IMR-90 (cell line): ENCODE measurements around the gene CFAP300.

Experiments
- POLR2A ChIP-seq: IDR thresholded peaks from 2 replicates; pipeline ENCODE4 v1.6.1; 2012; ENCODE audit warnings: mild to moderate bottlenecking, low read depth, low read length
- RFX5 ChIP-seq: IDR thresholded peaks from 2 replicates; pipeline ENCODE4 v1.8.0; 2012; ENCODE audit warnings: low read depth, mild to moderate bottlenecking, low read length, moderate library complexity
- TF ChIP-seq, protein P1 (sequence below): conservative IDR thresholded peaks from 2 replicates; pipeline ENCODE4 v1.5.1; 2012; ENCODE audit warnings: mild to moderate bottlenecking, low read depth, low read length, improper control_type of control experiment

- TF ChIP-seq, protein P1, sequence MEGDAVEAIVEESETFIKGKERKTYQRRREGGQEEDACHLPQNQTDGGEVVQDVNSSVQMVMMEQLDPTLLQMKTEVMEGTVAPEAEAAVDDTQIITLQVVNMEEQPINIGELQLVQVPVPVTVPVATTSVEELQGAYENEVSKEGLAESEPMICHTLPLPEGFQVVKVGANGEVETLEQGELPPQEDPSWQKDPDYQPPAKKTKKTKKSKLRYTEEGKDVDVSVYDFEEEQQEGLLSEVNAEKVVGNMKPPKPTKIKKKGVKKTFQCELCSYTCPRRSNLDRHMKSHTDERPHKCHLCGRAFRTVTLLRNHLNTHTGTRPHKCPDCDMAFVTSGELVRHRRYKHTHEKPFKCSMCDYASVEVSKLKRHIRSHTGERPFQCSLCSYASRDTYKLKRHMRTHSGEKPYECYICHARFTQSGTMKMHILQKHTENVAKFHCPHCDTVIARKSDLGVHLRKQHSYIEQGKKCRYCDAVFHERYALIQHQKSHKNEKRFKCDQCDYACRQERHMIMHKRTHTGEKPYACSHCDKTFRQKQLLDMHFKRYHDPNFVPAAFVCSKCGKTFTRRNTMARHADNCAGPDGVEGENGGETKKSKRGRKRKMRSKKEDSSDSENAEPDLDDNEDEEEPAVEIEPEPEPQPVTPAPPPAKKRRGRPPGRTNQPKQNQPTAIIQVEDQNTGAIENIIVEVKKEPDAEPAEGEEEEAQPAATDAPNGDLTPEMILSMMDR = no peak
- TF ChIP-seq POLR2A = no peak
- no peak for TF ChIP-seq RFX5
Measured at GRCh38 chr11:102070766-102071165, 23.5 kb downstream of the CFAP300 start.
